ENCODE data around the gene FIBP. TPM values are rescaled to one million over a fixed set of nuclear protein-coding genes. Genes with fewer than 3 reads are reported as not detected.

The FIBP gene
- total RNA-seq, 4 donors from 2014 or later, result 53.6 to 73.2 (median 63.7) TPM

DNA sequence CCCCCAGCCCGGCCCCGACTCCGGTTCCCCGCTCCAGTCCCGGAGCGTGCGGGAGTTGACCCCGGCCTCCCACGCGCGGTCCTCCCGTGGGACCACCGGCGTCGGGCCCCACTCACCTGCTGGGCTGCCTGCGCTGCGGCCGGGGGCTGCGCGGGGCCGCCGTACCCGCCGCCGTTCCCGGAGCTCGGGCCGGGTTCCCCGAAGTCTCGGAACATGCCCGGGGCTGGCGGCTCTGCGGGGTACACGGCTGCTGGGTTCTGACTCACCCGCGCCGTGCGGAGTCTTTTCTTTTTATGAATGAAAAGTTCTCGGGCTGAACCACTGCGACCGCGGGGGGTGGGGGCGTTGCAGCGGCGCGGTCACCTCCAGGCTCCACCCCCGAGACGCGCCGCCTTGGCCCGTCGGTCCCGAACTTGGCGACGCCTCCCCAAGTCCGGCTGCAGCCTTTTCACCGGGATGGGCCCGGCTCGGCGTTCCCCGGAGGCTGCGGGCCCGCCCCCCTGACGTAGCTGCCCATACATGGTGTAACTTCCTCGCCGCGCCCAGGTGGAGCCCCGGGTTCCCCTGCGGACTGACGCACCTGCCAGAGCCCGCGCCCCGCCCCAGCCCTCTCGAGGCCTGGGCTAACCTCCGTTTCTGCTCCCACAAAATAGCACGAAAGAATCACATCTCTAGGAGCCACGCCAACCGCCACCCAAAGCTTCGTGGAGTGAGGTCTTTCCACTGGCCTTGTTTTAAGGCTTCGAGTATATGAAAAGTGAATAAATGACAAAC is 12.0 kb upstream of the FIBP start, which contains the start of gene FOSL1:
TSS of gene FOSL1 (minus strand) at position 264 of the 774 bp plus-strand sequence. CDS start at position 215, 49 bp downstream.
- TF ChIP-seq EP300 (IDR thresholded peaks at IDR 0.05), result peak in 1 of 2 donors; percentile 52
- no peak for TF ChIP-seq POLR2A (IDR thresholded peaks at IDR 0.05)
- TF ChIP-seq, protein P1, sequence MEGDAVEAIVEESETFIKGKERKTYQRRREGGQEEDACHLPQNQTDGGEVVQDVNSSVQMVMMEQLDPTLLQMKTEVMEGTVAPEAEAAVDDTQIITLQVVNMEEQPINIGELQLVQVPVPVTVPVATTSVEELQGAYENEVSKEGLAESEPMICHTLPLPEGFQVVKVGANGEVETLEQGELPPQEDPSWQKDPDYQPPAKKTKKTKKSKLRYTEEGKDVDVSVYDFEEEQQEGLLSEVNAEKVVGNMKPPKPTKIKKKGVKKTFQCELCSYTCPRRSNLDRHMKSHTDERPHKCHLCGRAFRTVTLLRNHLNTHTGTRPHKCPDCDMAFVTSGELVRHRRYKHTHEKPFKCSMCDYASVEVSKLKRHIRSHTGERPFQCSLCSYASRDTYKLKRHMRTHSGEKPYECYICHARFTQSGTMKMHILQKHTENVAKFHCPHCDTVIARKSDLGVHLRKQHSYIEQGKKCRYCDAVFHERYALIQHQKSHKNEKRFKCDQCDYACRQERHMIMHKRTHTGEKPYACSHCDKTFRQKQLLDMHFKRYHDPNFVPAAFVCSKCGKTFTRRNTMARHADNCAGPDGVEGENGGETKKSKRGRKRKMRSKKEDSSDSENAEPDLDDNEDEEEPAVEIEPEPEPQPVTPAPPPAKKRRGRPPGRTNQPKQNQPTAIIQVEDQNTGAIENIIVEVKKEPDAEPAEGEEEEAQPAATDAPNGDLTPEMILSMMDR (IDR thresholded peaks at IDR 0.05), result peak in 1 of 5 experiments; percentile 23
- H3K36me3 ChIP-seq, result no peaks in the 10 kb centered on the region
- DNase-seq (ENCODE audit: low spot score in 2 of 2), result peak; percentile 59 to 64
- H3K4me3 ChIP-seq, result peak within 1 kb of the TSS; percentile 33 to 59 (median 53)
- H3K9me3 ChIP-seq, result no peaks in the 10 kb centered on the region
- WGBS, 2 donors, result 3% methylated on average over 41 to 74 of the region's 80 CpGs
- peaks cover 0 to 16% of the 10 kb centered on the region in 2 donors for H3K27me3 ChIP-seq
- H3K27ac ChIP-seq, result peak within 1 kb of the TSS in 3 of 4 donors; percentile 28 to 75 (median 61)
- H3K4me1 ChIP-seq, result peaks cover 0 to 27% (median 11%) of the 10 kb centered on the region in 4 donors

DNA sequence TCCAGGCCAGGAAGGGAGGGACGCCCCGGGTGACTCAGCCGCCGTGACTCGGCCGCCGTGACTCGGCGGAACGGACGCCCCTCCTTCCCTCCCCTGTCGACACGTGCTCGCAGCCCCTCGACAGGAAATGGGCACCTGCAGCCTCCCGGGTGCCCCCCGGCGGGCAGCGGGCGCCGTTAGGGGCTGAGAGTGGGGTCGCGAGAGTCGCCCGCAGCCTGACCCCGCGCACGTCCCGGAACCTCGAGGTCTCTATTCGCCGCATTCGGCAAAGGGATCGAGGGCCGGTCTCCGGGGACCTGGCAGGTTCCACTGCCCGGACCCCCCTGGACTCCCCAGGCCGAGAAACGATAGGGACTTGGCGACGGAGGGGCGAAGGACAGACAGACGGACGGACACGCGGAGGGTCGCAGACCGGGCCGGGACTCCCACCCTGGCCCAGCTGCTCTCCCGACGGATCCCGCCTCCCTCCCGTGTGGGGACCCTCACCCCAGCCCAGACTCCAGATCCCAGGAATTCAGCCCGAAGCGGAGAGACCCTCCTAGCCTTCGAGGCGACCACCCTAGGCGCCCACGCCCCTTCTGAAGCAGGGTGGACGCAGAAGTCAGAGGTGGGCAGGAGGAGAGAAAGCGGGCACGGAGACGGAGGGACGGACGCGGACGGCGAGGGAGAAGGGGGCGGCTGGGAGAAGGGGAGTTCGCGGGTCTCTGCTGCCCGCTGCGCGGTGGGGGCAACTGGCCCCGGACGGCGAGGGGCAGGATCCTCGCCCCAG is 11.3 kb upstream of the FIBP start:
- WGBS, 2 donors, result 1 to 2% methylated on average over 26 to 28 of the region's 78 CpGs
- no peaks in the 10 kb centered on the region for H3K9me3 ChIP-seq
- H3K36me3 ChIP-seq, result no peaks in the 10 kb centered on the region
- H3K4me1 ChIP-seq, result peaks cover 0 to 27% (median 11%) of the 10 kb centered on the region in 4 donors
- TF ChIP-seq EP300 (IDR thresholded peaks at IDR 0.05) (no peak), POLR2A (IDR thresholded peaks at IDR 0.05) (no peak)
- TF ChIP-seq, protein P1 (IDR thresholded peaks at IDR 0.05), result no peak
- H3K27ac ChIP-seq, result peak overlapping the region in 3 of 4 donors; percentile 28 to 61 (median 41)
- peaks cover 0 to 16% of the 10 kb centered on the region in 2 donors for H3K27me3 ChIP-seq
- DNase-seq (ENCODE audit: low spot score in 2 of 2), result no peak
- peak overlapping the region; percentile 33 to 59 (median 53) for H3K4me3 ChIP-seq

DNA sequence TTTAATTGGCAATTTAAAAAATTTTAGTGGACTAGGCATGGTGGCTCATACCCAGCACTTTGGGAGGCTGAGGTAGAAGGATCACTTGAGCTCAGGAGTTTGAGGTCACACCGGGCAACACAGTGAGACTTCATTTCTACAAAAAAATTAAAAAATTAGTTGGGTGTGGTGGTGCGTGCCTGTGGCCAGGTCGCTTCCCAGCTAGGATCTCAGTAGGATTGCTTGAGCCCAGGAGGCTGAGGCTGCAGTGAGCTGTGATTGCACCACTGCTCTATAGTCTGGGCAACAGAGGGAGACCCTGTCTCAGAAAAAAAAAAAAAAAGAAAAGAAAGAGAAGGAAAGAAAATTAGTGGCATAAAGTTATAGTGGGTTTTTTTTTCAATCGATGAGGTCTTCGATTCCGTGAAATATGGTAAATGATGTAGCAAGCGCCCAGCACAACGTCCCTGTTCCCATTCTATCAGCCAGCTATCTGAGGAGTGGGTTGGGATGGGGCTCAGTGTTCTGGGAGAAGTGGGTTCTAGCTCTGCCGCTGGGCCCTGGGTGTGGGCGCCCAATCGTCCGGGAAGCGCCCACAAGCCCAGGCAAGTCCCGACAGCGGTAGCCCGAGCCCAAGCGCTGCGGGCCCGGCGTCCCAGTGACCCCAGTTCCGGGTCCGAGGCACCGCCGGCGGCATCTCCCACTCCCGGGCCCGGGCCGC is 10.5 kb upstream of the FIBP start:
- WGBS, 2 donors, result 33 to 45% methylated on average over 16 to 23 of the region's 28 CpGs
- peaks cover 0 to 35% (median 12%) of the 10 kb centered on the region in 4 donors for H3K4me1 ChIP-seq
- no peak for DNase-seq (ENCODE audit: low spot score in 2 of 2)
- TF ChIP-seq, protein P1 (IDR thresholded peaks at IDR 0.05), result no peak
- TF ChIP-seq EP300 (IDR thresholded peaks at IDR 0.05) (no peak), POLR2A (IDR thresholded peaks at IDR 0.05) (no peak)
- H3K9me3 ChIP-seq, result no peaks in the 10 kb centered on the region
- H3K36me3 ChIP-seq, result no peaks in the 10 kb centered on the region
- H3K27me3 ChIP-seq, result peaks cover 0 to 16% of the 10 kb centered on the region in 2 donors
- peak overlapping the region; percentile 33 to 59 (median 53) for H3K4me3 ChIP-seq
- H3K27ac ChIP-seq, result peak overlapping the region in 1 of 4 donors; percentile 61

DNA sequence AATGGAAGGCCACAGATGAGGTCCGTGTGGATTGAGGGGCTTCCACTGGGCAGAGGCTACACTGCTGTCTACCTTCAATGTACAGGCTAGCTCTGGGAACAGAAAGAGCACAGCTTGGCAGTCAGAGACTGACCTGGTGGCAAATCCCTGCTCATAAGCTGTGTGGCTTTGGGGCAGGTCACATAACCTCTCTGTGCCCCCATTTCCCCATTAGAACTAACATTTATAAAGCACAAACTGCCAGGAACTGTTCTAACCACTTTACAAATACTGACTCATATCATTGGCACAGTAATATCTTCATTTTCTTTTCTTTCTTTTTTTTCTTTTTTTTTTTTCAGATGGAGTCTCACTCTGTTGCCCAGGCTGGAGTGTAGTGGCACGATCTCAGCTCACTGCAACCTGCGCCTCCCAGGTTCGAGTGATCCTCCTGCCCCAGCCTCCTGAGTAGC is 8.8 kb upstream of the FIBP start:
- H3K36me3 ChIP-seq, result no peaks in the 10 kb centered on the region
- TF ChIP-seq EP300 (IDR thresholded peaks at IDR 0.05) (no peak), POLR2A (IDR thresholded peaks at IDR 0.05) (no peak)
- TF ChIP-seq, protein P1 (IDR thresholded peaks at IDR 0.05), result no peak
- peaks cover 0 to 16% of the 10 kb centered on the region in 2 donors for H3K27me3 ChIP-seq
- H3K4me1 ChIP-seq, result peaks cover 0 to 48% (median 25%) of the 10 kb centered on the region in 4 donors
- no peaks in the 10 kb centered on the region for H3K9me3 ChIP-seq
- no peak overlapping the region for H3K27ac ChIP-seq
- no peak overlapping the region for H3K4me3 ChIP-seq
- 86 to 95% methylated on average over 4 of the region's 4 CpGs for WGBS, 2 donors
- no peak for DNase-seq (ENCODE audit: low spot score in 2 of 2)
